ENCODE results near the gene LTBP1. TPM values are rescaled to one million over a fixed set of nuclear protein-coding genes. Genes with fewer than 3 reads are reported as not detected.

The LTBP1 gene
- polyA plus RNA-seq, 1 donor (not counting 4 experiments of a cell fraction or from before 2014, with no cell fraction given) = 9.2 TPM

GRCh38 chr2:32976409-32977063, 29.8 kb downstream of the LTBP1 start:
- TF ChIP-seq EZH2 (IDR thresholded peaks at IDR 0.05; ENCODE audit: low read length) = no peak
- TF ChIP-seq, protein P1, sequence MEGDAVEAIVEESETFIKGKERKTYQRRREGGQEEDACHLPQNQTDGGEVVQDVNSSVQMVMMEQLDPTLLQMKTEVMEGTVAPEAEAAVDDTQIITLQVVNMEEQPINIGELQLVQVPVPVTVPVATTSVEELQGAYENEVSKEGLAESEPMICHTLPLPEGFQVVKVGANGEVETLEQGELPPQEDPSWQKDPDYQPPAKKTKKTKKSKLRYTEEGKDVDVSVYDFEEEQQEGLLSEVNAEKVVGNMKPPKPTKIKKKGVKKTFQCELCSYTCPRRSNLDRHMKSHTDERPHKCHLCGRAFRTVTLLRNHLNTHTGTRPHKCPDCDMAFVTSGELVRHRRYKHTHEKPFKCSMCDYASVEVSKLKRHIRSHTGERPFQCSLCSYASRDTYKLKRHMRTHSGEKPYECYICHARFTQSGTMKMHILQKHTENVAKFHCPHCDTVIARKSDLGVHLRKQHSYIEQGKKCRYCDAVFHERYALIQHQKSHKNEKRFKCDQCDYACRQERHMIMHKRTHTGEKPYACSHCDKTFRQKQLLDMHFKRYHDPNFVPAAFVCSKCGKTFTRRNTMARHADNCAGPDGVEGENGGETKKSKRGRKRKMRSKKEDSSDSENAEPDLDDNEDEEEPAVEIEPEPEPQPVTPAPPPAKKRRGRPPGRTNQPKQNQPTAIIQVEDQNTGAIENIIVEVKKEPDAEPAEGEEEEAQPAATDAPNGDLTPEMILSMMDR (optimal IDR thresholded peaks at IDR 0.05 in 1 of 3, IDR thresholded peaks at IDR 0.05 in 1 of 3, conservative IDR thresholded peaks at IDR 0.05 in 1 of 3; ENCODE audit: extremely low read depth in 1 of 3, insufficient read depth in 2 of 3, low read length in 3 of 3) = no peak
- no peaks in the 10 kb centered on the region for H3K9me1 ChIP-seq (ENCODE audit: control insufficient read depth, extremely low read depth, insufficient read depth, low read length)
- H3K4me1 ChIP-seq (ENCODE audit: control insufficient read depth, extremely low read depth, insufficient read depth, low read length) = peaks cover 14% of the 10 kb centered on the region
- DNase-seq (ENCODE audit: low read depth, low spot score) (no peak), FAIRE-seq (no peak)
- H3K9ac ChIP-seq (ENCODE audit: control insufficient read depth, extremely low read depth, insufficient read depth, low read length) = no peak overlapping the region
- H2AFZ ChIP-seq (ENCODE audit: control insufficient read depth, low read length) = no peak overlapping the region
- H3K27ac ChIP-seq (ENCODE audit: control insufficient read depth, insufficient read depth, low read length) = no peak overlapping the region
- H3K27me3 ChIP-seq (ENCODE audit: control insufficient read depth, extremely low read depth, insufficient read depth, low read length) = no peaks in the 10 kb centered on the region
- no peaks in the 10 kb centered on the region for H3K79me2 ChIP-seq (ENCODE audit: control insufficient read depth, insufficient read depth, low read length)
- no peaks in the 10 kb centered on the region for H3K9me3 ChIP-seq (ENCODE audit: control insufficient read depth, low read depth, low read length)
- dilution Hi-C loops (cut with MboI; ENCODE audit: extremely low pct_ligation_motif_present, low sequenced_read_pairs) = no loop called here
- no peaks in the 10 kb centered on the region for H3K36me3 ChIP-seq (ENCODE audit: control insufficient read depth in 2 of 2, extremely low read depth in 1 of 2, insufficient read depth in 2 of 2, low read length in 2 of 2)
- peak overlapping the region; percentile 15 for H3K4me2 ChIP-seq (ENCODE audit: control insufficient read depth, extremely low read depth, insufficient read depth, low read depth, low read length)
- H3K4me3 ChIP-seq (ENCODE audit: control insufficient read depth in 2 of 3, extremely low read depth in 1 of 3, insufficient read depth in 2 of 3, low read depth in 1 of 3, low read length in 3 of 3) = no peak overlapping the region
- no peaks in the 10 kb centered on the region for H4K20me1 ChIP-seq (ENCODE audit: control insufficient read depth, extremely low read depth, insufficient read depth, low read length)

DNA sequence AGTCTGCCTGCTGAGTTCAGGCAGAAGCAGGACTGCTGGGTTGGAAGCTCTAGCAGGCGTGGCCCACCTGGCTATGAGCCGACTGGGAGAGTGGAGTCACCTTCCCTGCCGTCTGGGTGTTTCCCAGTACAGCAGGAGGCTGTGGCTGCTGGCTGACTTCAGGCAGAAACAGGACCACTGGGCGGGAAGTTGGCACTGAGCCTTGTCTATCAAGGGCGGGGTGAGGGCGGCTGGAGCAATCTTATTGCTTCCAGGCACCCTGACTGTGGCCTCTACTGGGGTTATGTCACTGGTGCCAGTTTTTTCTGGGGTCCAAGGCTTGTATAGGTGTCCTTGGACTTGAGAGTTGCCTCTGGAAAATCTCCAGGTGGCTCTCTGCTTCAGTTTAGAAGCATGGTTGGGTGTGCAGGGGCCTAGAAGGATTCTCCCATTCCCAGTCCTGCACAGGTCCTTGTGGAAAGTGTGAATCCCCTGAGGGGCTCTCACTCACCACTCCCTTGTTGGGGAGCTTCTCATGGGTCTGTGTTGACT, 30.5 kb downstream of the LTBP1 start:
- Histone ChIP-seq H3K36me3 (ENCODE audit: control insufficient read depth in 2 of 2, extremely low read depth in 1 of 2, insufficient read depth in 2 of 2, low read length in 2 of 2) (no peaks in the 10 kb centered on the region), H3K9ac (ENCODE audit: control insufficient read depth, extremely low read depth, insufficient read depth, low read length) (no peak overlapping the region), H3K27me3 (ENCODE audit: control insufficient read depth, extremely low read depth, insufficient read depth, low read length) (no peaks in the 10 kb centered on the region), H3K79me2 (ENCODE audit: control insufficient read depth, insufficient read depth, low read length) (no peaks in the 10 kb centered on the region), H3K9me1 (ENCODE audit: control insufficient read depth, extremely low read depth, insufficient read depth, low read length) (no peaks in the 10 kb centered on the region), H4K20me1 (ENCODE audit: control insufficient read depth, extremely low read depth, insufficient read depth, low read length) (no peaks in the 10 kb centered on the region), H3K9me3 (ENCODE audit: control insufficient read depth, low read depth, low read length) (no peaks in the 10 kb centered on the region), H3K4me3 (ENCODE audit: control insufficient read depth in 2 of 3, extremely low read depth in 1 of 3, insufficient read depth in 2 of 3, low read depth in 1 of 3, low read length in 3 of 3) (no peak overlapping the region), H3K4me2 (ENCODE audit: control insufficient read depth, extremely low read depth, insufficient read depth, low read depth, low read length) (peak overlapping the region; percentile 15), H3K4me1 (ENCODE audit: control insufficient read depth, extremely low read depth, insufficient read depth, low read length) (peaks cover 14% of the 10 kb centered on the region), H3K27ac (ENCODE audit: control insufficient read depth, insufficient read depth, low read length) (no peak overlapping the region), H2AFZ (ENCODE audit: control insufficient read depth, low read length) (peak overlapping the region; percentile 50)
- no peak for TF ChIP-seq EZH2 (IDR thresholded peaks at IDR 0.05; ENCODE audit: low read length)
- TF ChIP-seq, protein P1 (optimal IDR thresholded peaks at IDR 0.05 in 1 of 3, IDR thresholded peaks at IDR 0.05 in 1 of 3, conservative IDR thresholded peaks at IDR 0.05 in 1 of 3; ENCODE audit: extremely low read depth in 1 of 3, insufficient read depth in 2 of 3, low read length in 3 of 3) = no peak
- DNase-seq (ENCODE audit: low read depth, low spot score) (peak; percentile 49), FAIRE-seq (peak; percentile 90)
- dilution Hi-C loops (cut with MboI; ENCODE audit: extremely low pct_ligation_motif_present, low sequenced_read_pairs) = no loop called here

All from keratinocyte (primary cell).